Superior temporal gyrus (tissue), 1 donor: Measurements from ENCODE around the gene GGA1.
"Not testable (repeated sequence)": the region's sequence is repeated elsewhere in the genome, so short reads cannot be mapped to it uniquely, and the experiment has no call there.

Experiments used
- DNase-seq: peaks from one replicate; pipeline ENCODE4 v3.0.0-alpha.2; 2016; ENCODE audit errors: extremely low spot score

The GGA1 gene

DNA sequence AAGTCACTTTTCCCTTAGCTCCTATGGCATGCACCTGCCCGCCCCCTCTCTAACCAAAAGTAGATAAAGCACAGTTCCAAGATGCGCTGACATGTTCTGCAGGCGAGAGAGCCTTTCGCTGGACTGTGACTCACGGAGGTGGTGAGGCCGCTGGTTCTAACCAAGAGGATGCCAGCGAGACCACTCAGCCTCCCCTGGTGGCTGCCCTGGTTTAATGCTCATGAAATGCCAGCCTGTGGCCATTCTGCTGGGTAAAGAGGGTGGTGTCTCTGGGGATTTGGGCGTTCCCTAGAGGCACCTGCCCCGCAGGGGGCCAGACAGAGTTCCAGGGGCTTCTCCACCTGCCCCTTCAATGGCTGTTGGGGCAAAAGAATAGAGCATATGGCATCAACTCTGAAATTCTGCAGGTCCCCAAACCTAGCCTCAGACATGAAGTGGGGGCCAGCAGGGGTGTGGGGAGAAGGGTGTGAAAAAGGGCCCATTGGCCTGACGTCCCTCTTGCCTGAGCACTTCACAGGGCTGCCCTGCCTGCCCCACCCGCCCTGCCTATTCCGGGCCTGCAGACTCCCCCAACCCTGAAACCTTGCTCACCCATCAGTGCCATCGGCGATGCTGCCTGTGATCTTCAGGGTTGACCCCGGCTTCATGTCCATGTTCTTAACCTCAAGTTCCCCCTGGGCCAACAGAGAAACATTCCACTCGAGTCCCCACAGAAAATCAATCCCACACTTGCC is 37.2 kb upstream of the GGA1 start:
- DNase-seq, result no peak

DNA sequence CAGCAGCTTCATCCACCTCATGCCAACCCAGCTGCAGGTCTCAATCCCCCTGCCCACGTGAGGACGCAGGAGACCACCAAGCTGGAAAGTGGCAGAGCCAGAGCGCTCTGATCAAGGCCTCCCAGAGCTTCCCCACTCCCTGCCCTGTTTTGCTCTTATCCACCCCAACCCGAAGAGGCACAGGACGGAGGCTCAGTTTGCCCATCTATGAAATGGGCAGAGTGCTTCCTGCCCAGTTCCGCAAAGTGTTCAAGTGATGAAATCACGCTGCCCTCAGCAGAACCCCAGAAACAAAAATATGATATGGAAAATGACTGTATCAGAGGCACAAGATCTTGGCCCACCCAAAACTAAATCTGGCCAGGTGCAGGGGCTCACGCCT is 36.7 kb upstream of the GGA1 start:
- DNase-seq, result no peak

DNA sequence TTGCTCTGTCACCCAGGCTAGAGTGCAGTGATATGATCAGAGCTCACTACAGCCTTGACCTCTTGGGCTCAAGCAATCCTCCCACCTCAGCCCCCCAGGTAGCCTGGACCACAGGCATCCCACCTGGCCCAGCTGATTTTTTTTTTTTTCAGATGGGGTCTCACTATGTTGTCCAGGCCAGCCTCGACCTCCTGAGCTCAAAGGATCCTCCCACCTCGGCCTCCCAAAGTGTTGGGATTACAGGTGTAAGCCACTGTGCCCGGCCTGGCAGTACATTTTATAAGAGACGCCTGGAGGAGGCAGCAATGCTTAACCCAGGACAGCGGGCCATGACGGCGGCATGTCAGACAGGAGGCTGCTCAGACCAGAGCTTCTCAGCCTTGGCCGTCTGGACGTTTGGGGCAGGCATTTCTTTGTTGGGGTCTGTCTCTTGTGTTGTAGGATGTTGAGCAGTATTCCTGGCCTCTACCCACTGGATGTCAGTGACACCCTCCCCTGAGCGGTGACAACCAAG is 33.1 kb upstream of the GGA1 start:
- DNase-seq, result no peak

DNA sequence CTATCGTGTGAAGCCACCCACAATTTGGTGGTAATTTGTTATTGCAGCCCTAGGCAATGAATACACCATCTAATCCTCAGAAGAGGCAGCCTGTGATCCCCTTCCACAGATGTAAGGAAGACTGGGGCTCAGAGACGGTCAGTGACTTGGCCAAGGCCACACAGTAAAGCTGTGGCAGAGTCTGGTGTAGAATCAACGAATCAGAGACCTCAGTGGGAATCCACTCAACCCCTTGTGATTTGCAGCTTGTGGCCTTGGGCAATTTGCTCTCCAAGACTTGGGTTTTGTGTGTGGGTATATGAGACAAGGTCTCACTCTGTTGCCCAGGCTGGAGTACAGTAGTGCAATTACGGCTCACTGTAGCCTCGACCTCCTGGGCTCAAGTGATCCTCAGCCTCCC is 30.6 kb upstream of the GGA1 start:
- no peak for DNase-seq

GRCh38 chr22:37581504-37581903 is 27.1 kb upstream of the GGA1 start:
- DNase-seq, result peak; percentile 21

DNA sequence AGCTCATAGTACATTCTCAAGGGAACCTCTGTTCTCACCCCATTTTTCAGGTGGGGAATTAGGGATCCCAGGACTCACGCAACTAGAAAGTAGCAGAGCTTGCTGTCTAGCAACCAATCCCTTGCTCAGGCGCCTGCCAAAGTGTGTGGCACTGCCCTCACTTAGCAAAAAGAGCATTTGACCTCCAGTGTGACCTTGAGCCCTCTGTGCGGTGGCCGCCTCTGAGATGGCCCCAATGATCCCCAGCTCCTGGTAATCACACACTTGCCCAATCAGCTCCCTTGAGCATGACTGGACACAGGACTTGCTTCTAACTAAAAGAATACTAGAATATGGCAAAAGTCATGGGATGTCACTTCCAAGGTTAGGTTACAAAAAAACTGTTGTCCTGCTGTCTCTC is 26.1 kb upstream of the GGA1 start:
- DNase-seq, result no peak

DNA sequence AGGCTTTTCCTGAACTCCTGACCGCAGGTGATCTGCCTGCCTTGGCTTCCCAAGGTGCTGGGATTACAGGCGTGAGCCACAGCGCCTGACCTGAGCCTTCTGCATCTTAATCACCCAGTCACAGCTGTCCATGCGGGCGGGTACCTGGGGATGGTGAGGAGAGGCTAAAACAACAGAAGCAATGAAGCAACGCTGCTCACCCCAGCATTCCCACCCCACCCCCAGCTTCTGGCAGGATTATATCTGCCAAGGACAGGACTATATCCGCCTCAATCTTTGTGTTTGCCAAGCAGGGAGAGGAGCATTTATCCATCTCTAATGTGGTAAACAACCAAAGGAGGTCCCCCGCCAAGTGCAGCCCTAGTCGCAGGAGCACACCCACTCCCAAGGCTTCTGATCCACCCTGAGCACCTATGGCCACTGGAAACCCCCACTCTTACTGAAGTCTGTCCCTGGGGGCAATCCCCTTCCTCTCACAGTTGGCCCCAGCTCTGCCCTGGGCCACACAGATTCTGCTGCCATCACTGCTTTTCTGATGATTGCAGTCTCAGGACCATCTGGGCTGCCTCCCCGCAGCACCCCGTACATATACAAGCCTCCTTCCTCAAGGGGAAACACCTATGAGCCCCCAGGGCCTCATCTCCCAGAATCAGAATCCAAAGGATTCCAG is 20.0 kb upstream of the GGA1 start:
- no peak for DNase-seq

- DNase-seq, result no peak
Observed at GRCh38 chr22:37589636-37590035, 19.0 kb upstream of the GGA1 start.

- not testable (repeated sequence) for DNase-seq
Observed at GRCh38 chr22:37591081-37591480, 17.6 kb upstream of the GGA1 start.

DNA sequence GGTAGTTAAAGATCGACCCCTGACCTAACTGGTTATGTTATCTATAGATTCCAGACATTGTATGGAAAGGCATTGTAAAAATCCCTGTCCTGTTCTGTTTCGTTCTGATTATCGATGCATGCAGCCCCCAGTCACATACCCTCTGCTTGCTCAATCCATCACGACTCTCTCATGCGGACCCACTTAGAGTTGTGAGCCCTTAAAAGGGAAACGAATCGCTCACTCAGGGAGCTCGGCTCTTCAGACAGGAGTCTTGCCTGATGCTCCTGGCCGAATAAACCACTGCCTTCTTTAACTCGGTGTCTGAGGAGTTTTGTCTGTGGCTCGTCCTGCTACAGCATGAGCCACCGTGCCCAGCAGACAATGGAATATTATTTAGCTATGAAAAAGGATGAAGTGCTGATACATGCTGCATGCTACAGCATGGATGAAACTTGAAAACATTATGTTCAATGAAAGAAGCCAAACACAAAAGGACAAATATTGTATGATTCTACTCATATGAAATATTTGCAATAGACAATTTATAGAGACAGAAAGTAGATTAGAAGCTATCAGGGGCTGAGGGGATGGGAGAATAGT is 16.7 kb upstream of the GGA1 start:
- no peak for DNase-seq

DNA sequence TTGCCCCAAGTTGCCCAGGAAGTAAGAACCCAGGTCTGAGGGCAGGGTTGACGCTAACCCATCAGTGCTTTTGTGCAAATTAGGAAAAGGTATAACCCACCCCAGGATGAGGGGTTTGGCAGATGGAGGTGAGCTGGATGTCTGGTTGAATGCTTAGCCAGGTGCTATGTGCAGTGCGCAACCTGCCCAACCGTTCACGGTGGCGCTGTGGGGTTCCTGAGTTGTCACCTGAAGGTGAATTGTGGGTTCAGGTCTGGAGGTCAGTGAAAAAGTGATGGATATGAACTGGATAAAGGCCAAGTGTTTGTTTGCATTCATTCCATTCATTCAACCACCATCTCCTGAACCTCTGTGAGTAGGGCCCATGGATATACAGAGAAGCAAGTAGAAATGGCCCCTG is 14.4 kb upstream of the GGA1 start:
- DNase-seq, result no peak

DNA sequence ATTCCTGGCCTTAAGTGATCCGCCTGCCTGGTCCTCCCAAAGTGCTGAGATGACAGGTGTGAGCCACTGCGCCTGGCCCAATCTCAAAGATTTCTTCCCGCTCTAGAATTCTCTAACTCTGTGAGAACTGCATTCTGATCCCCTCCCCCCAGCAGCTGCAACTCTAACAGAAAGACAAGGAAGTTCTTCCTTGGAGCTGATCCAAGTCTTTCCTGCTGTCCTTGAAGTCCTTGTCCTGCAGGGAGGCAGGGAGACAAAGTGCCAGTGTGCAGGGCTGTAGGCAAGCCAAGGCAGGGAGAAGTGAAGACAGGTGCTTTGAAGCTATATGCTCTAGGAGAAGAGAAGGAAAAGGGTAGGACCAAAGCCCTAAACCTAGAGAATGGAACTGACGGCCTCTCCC is 9.5 kb upstream of the GGA1 start:
- DNase-seq, result no peak

GRCh38 chr22:37601203-37601539 is 7.5 kb upstream of the GGA1 start:
- no peak for DNase-seq

DNA sequence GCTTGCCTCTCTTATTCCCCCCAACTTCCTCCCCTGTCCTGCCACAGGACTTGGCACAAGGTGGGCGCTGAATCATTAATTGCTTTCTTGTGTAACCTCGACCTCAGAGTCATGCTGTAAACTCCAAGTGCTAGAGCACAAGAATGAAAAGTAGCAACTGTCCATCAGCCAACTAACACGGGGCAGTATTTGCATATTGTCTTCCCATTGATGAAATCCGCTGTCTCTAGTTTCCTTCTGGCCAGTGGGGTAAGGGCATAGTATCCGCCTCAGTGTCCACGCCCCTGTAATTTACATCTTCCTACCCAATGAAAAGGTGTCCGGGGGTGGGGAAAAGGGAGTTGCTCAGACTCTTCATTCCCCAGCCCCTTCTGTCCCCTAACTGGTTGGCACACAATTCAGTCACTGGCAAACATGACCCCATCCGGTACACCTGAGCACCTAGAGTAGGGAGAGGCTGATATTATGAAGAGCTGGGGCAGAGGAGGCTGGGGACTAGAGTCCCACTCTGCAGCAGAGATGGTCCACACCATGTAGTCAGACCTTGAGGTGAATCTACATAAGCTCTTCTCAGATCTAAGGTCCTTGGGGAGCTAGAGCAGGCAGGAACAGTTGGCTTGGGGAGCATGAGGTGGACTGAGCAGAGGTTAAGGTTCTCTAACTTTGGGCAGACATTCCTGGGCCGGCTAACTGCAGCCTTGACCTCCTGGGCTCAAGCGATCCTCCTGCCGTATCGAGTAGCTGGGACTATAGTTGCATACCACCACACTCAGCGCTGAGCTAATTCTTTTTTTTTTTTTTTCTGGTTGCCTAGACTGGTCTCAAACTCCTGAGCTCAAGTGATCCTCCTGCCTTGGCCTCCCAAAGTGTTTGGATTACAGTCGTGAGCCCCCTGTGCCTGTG is 6.8 kb upstream of the GGA1 start:
- DNase-seq, result no peak

DNA sequence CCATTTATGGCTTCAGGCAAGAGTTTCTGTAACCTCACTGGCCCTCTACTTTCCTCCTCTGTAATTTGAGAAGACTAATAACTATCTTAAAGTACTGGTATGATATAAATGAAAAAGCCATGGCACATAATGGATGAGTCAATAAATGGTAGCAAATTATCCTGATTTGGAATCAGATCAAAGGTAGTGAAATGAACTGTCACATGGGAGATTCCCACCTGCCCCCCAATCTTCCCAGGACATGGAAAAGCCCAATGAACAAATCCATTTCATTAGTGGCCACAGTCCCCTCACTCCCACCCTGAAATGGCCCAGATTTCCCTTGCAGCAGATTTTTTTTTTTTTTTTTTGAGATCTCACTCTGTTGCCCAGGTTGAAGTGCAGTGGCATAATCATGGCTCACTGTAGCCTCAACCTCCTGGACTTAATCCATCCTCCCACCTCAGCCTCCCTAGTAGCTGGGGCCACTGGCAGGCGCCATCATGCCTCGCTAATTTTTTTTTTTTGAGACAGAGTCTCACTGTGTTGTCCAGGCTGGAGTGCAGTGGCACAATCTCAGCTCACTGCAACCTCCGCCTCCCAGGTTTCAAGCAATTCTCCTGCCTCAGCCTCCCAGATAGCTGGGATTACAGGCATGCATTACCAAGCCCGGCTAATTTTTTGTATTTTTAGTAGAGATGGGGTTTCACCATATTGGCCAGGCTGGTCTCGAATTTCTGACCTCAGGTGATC is 5.9 kb upstream of the GGA1 start:
- not testable (repeated sequence) for DNase-seq

DNA sequence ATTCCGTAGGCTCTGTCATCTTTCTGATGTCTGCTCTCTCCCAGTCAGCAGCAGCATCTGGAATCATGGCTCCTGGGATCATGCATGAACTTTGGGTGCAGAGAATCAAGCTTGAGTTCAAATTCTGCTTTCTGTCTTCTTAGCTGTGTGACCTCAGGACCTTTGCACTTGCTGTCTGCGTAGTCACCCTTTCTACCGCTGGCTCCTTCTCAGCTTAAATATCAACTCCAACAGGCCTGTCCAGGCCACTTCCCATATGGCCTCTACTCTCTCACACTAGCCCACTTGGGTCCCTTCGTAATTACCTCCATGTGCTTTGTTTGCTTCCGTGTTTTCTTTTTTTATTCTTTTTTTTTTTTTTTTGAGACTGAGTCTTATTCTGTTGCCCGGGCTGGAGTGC is 4.6 kb upstream of the GGA1 start:
- DNase-seq, result no peak

DNA sequence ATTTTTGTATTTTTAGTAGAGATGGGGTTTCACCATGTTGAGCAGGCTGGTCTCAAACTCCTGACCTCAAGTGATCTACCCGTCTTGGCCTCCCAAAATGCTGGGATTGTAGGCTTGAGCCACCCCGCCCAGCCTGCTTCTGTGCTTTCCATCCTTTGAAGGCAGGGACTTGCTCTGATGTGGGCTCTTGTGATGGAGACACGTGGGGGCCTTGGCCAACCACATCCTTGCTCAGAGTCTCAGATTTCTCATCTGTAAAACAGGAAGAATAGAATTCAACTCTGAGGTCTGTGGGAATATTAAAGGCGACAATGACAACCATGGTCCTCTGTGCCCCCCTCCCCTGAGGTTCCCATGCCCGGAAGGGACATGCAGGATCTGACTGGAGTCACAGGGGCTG is 3.8 kb upstream of the GGA1 start:
- DNase-seq, result no peak

DNA sequence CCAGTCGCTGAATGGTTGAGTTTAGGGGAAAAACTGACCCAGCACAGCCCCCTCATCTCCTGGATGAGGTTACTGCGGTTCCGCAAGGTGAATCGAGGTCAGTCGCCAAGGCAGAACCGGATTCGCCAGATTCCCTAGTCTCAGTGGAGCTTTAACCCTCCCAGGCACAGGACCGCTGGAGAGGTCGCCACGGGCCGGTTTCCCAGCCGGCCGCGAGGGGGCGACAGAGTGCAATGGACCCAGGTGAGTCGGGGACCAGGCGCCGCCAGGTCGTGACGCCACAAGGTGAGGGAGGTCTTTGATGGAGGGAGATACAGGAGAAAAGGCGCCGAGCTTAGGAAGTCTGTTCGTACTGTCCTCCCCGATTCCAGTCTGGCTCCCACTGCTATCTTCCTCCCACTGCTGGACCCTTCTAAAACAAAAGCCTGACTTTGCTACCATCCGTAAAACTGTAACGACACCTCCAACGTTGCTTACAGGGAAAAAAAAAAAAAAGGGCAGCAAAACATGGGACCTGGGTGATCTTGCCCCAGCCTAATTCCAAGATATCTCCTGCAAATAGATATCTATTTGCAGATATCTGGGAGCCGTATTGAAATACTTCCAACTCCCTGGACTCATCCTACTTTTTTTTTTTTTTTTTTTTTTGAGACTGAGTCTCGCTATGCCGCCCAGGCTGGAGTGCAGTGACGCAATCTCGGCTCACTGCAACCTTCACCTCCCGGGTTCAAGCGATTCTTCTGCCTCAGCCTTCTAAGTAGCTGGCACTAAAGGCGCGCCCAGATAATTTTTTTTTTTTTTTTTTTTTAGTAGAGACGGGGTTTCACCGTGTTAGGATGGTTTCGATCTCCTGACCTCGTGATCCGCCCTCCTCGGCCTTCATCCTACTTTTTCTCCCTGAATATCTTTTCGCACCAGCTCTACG is 1.4 kb upstream of the GGA1 start:
- peak; percentile 82 for DNase-seq

DNA sequence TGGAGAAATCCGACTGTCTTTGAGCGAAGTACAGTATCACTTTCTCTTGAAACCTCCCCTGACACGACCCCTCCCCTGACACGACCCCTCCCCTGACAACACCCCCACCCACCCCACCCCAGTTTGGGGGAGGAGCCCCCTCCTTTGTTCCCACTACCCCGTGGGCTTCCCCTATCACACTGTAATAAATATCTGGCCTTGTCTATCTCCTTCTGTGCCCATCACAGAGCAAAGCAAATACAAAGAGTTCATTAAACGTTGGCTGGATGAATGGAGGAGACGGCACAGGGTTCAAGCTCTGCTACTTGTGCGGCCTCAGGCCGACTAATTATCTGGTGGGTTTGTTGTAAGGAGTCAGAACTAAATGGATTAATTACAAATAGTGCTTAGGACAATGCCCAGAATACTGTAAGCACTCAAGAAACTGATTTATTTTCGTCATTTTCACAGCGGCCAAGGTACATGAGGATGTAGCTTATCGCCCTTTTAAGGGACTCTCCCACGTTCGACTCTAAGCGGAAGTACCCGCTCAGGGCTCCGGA is 628 bp upstream of the GGA1 start:
- DNase-seq, result no peak
